HepG2 (cell line): ENCODE results near the gene UBAP2. TPM values are rescaled to one million over a fixed set of nuclear protein-coding genes. Genes with fewer than 3 reads are reported as not detected.

Source experiments
- BORCS8-MEF2B ChIP-seq: sonication (generic); formaldehyde crosslinking; IDR thresholded peaks from 2 replicates; pipeline ENCODE4 v1.8.0; 2022; ENCODE audit warnings: mild to moderate bottlenecking, missing genetic modification reagents
- EZH2 ChIP-seq: conservative IDR thresholded peaks from 2 replicates; pipeline ENCODE4 v1.6.1; 2012; ENCODE audit warnings: mild to moderate bottlenecking, low read depth, low read length, moderate library complexity
- FOXP4 ChIP-seq: sonication (generic); formaldehyde crosslinking; IDR thresholded peaks from 2 replicates; pipeline ENCODE4 v1.4.0; 2020; ENCODE audit warnings: missing genetic modification reagents
- HES4 ChIP-seq: sonication (generic); formaldehyde crosslinking; IDR thresholded peaks from 2 replicates; pipeline ENCODE4 v1.9.0; 2021; ENCODE audit warnings: mild to moderate bottlenecking, missing genetic modification reagents, borderline replicate concordance
- HNF4A ChIP-seq: sonication (generic); formaldehyde crosslinking; IDR thresholded peaks from 2 replicates; pipeline ENCODE4 v1.4.0; 2020; ENCODE audit warnings: missing genetic modification reagents
- ISL2 ChIP-seq: sonication (generic); formaldehyde crosslinking; IDR thresholded peaks from 2 replicates; pipeline ENCODE4 v1.5.0; 2020; ENCODE audit warnings: missing genetic modification reagents
- KDM4B ChIP-seq: sonication (generic); formaldehyde crosslinking; IDR thresholded peaks from 2 replicates; pipeline ENCODE4 v1.4.0; 2020; ENCODE audit warnings: missing genetic modification reagents
- NAIF1 ChIP-seq: sonication (generic); formaldehyde crosslinking; IDR thresholded peaks from 2 replicates; pipeline ENCODE4 v1.5.0; 2020; ENCODE audit warnings: mild to moderate bottlenecking, missing genetic modification reagents, borderline replicate concordance
- NFKBIZ ChIP-seq: IDR thresholded peaks from 2 replicates; pipeline ENCODE4 v1.6.1; 2018; ENCODE audit warnings: missing genetic modification reagents, missing compliant biosample characterization
- NR2F2 ChIP-seq: IDR thresholded peaks from 2 replicates; pipeline ENCODE4 v1.6.1; 2012; ENCODE audit warnings: low read depth, inconsistent platforms, borderline replicate concordance
- PLSCR1 ChIP-seq: sonication (generic); formaldehyde crosslinking; IDR thresholded peaks from 2 replicates; pipeline ENCODE4 v1.5.0; 2020; ENCODE audit warnings: missing genetic modification reagents, mild to moderate bottlenecking, borderline replicate concordance
- SOX5 ChIP-seq: IDR thresholded peaks from 2 replicates; pipeline ENCODE4 v1.6.1; 2016; ENCODE audit warnings: borderline replicate concordance
- SP5 ChIP-seq: IDR thresholded peaks from 2 replicates; pipeline ENCODE4 v1.6.1; 2016; ENCODE audit warnings: low read depth, borderline replicate concordance
- TEAD2 ChIP-seq: sonication (generic); formaldehyde crosslinking; IDR thresholded peaks from 2 replicates; pipeline ENCODE4 v1.9.0; 2021; ENCODE audit warnings: missing genetic modification reagents
- UBTF ChIP-seq: sonication (generic); formaldehyde crosslinking; IDR thresholded peaks from 2 replicates; pipeline ENCODE4 v1.4.0; 2020; ENCODE audit warnings: mild to moderate bottlenecking, missing genetic modification reagents
- ZFY ChIP-seq: sonication (generic); formaldehyde crosslinking; IDR thresholded peaks from 2 replicates; pipeline ENCODE4 v1.4.0; 2020; ENCODE audit warnings: missing genetic modification reagents
- ZKSCAN1 ChIP-seq: fragments of 150-350 bp; IDR thresholded peaks from 2 replicates; pipeline ENCODE4 v1.6.1; 2014; ENCODE audit warnings: low read length
- ZKSCAN8 ChIP-seq: IDR thresholded peaks from 2 replicates; pipeline ENCODE4 v1.6.1; 2016; ENCODE audit warnings: borderline replicate concordance, missing genetic modification reagents, missing compliant biosample characterization
- ZNF263 ChIP-seq: sonication (generic); formaldehyde crosslinking; IDR thresholded peaks from 2 replicates; pipeline ENCODE4 v1.4.0; 2020; ENCODE audit warnings: missing genetic modification reagents
- ZNF317 ChIP-seq: sonication (generic); formaldehyde crosslinking; IDR thresholded peaks from 2 replicates; pipeline ENCODE4 v1.5.0; 2020; ENCODE audit warnings: mild to moderate bottlenecking, missing genetic modification reagents
- ZNF543 ChIP-seq: sonication (generic); formaldehyde crosslinking; IDR thresholded peaks from 2 replicates; pipeline ENCODE4 v1.4.0; 2020; ENCODE audit warnings: mild to moderate bottlenecking, missing genetic modification reagents
- ZNF614 ChIP-seq: IDR thresholded peaks from 2 replicates; pipeline ENCODE4 v1.6.1; 2018; ENCODE audit warnings: missing biosample characterization, missing genetic modification reagents, inconsistent platforms, borderline replicate concordance
- ZNF713 ChIP-seq: sonication (generic); formaldehyde crosslinking; IDR thresholded peaks from 2 replicates; pipeline ENCODE4 v1.4.0; 2020; ENCODE audit warnings: mild to moderate bottlenecking, missing genetic modification reagents
- ZNF749 ChIP-seq: sonication (generic); formaldehyde crosslinking; IDR thresholded peaks from 2 replicates; pipeline ENCODE4 v1.8.0; 2022; ENCODE audit warnings: mild to moderate bottlenecking, missing genetic modification reagents, moderate library complexity, borderline replicate concordance
- ZZZ3 ChIP-seq: sonication (generic); formaldehyde crosslinking; IDR thresholded peaks from 2 replicates; pipeline ENCODE4 v1.4.0; 2020; ENCODE audit warnings: missing genetic modification reagents, mild to moderate bottlenecking, borderline replicate concordance
- polyA plus RNA-seq, 8 experiments: library from polyadenylated mRNA; depleted of rRNA in 3 of 8; stranded (reverse) in 7 of 8; unstranded in 1 of 8; fragments of >200 nt; fragmentation: Illumina TruSeq in 4 of 8; extraction: Trizol in 4 of 8; gene quantifications; 2 replicates each; pipeline versions ENCODE4 v1.2.1 to v1.2.3, GENCODE V29; 2011 to 2016; ENCODE audit warnings: low read depth in 4 of 8, missing spikeins in 1 of 8, mixed read lengths in 1 of 8; ENCODE audit not compliant: insufficient read depth in 1 of 8
- total RNA-seq, 5 experiments: library from RNA; depleted of rRNA; stranded (reverse); fragments of >200 nt; fragmentation: Illumina TruSeq; extraction: Trizol; gene quantifications; 2 replicates each; pipeline ENCODE4 v1.2.3, GENCODE V29; 2016; ENCODE audit warnings: low read depth in 1 of 5
- TF ChIP-seq, protein P1 (sequence below): sonication (generic); formaldehyde crosslinking; IDR thresholded peaks from 2 replicates; pipeline ENCODE4 v1.8.1; 2023; ENCODE audit warnings: mild to moderate bottlenecking, missing genetic modification reagents, borderline replicate concordance

The UBAP2 gene
- total and polyA plus RNA-seq, 2 of the 13 experiments (the other 11 are each of a cell fraction or from before 2014, with no cell fraction given), result 19.0 to 22.0 TPM

GRCh38 chr9:33934188-33934878, 114.4 kb downstream of the UBAP2 start (continued):
- TF ChIP-seq UBTF (no peak), ZZZ3 (CRISPR knock-in tag) (no peak), PLSCR1 (CRISPR knock-in tag) (no peak), ZNF614 (CRISPR knock-in tag) (0 out of 2 replicates have a peak, but pooled peaks have one; percentile 15), SOX5 (CRISPR knock-in tag) (peak; percentile 59; the same call in 1 of the 2 replicates), ZKSCAN8 (CRISPR knock-in tag) (no peak), ZNF543 (CRISPR knock-in tag) (no peak), ZFY (CRISPR knock-in tag) (no peak), ZKSCAN1 (no peak), NFKBIZ (CRISPR knock-in tag) (0 out of 2 replicates have a peak, but pooled peaks have one; percentile 28), KDM4B (CRISPR knock-in tag) (no peak), ZNF749 (no peak), FOXP4 (peak; percentile 60), BORCS8-MEF2B (CRISPR knock-in tag) (no peak), ISL2 (CRISPR knock-in tag) (no peak; the same call in 1 of the 2 replicates), HES4 (CRISPR knock-in tag) (no peak), ZNF263 (CRISPR knock-in tag) (no peak), ZNF713 (CRISPR knock-in tag) (no peak), SP5 (CRISPR knock-in tag) (0 out of 2 replicates have a peak, but pooled peaks have one; percentile 25), ZNF317 (CRISPR knock-in tag) (no peak), TEAD2 (no peak), HNF4A (CRISPR knock-in tag) (0 out of 2 replicates have a peak, but pooled peaks have one; percentile 50), NAIF1 (no peak), EZH2 (no peak), NR2F2 (peak; percentile 73)
- TF ChIP-seq, protein P1, sequence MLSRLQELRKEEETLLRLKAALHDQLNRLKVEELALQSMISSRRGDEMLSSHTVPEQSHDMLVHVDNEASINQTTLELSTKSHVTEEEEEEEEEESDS (CRISPR knock-in tag), result peak; percentile 42; the same call in 1 of the 2 replicates
